ENCODE measurements around the gene RP2. TPM values are rescaled to one million over a fixed set of nuclear protein-coding genes. Genes with fewer than 3 reads are reported as not detected.

RP2 gene
- total and polyA plus RNA-seq, 9 of the 15 experiments (the other 6 are each of a cell fraction or from before 2014, with no cell fraction given), result 2.0 to 6.9 (median 3.5) TPM

- Histone ChIP-seq H3K27me3 (ENCODE audit: control insufficient read depth in 2 of 2, insufficient read depth in 2 of 2, low read length in 2 of 2) (peaks cover 0 to 5% of the 10 kb centered on the region in 2 experiments; a peak in 1 of 5 replicates), H2AFZ (ENCODE audit: low read depth, low read length) (no peak overlapping the region), H3K9me1 (ENCODE audit: control insufficient read depth, insufficient read depth, low read length) (no peaks in the 10 kb centered on the region), H3K27ac (ENCODE audit: extremely low read depth, low read depth, low read length) (no peak overlapping the region), H3K4me3 (no peak overlapping the region), H3K36me3 (ENCODE audit: control insufficient read depth, insufficient read depth, low read length) (no peaks in the 10 kb centered on the region), H3K9ac (ENCODE audit: insufficient read depth in 1 of 2, low read depth in 2 of 2, low read length in 2 of 2) (no peak overlapping the region), H3K79me2 (ENCODE audit: control insufficient read depth, insufficient read depth, low read length) (no peaks in the 10 kb centered on the region), H3K4me1 (replicated peaks in 1 of 2; ENCODE audit: control insufficient read depth in 2 of 2, insufficient read depth in 2 of 2, low read length in 2 of 2) (no peaks in the 10 kb centered on the region), H4K20me1 (replicated peaks; ENCODE audit: control insufficient read depth, insufficient read depth, low read length) (no peaks in the 10 kb centered on the region), H3K4me2 (ENCODE audit: insufficient read depth, low read length) (no peak overlapping the region), H3K9me3 (replicated peaks; ENCODE audit: control insufficient read depth, insufficient read depth, low read depth, low read length) (no peaks in the 10 kb centered on the region)
- FAIRE-seq (no peak), DNase-seq (ENCODE audit: extremely low read depth in 1 of 4, low spot score in 3 of 4) (no peak), ATAC-seq (no peak)
- ChIA-PET POLR2A (no interaction called here), CTCF (ENCODE audit: low intra/inter-chr PET ratio) (no interaction called here)
- BruUV-seq (replicated peaks), result no TSS peak
- WGBS (ENCODE audit: insufficient coverage, low coverage, missing lambda C conversion rate), result 7% methylated on average over 7 of the region's 7 CpGs
- intact Hi-C loops (cut with micrococcal nuclease) (no loop called here), in situ Hi-C loops (cut with MboI) (no loop called here)
- TF ChIP-seq ZNF280B (CRISPR knock-in tag; IDR thresholded peaks at IDR 0.05) (no peak), RCOR1 (IDR thresholded peaks at IDR 0.05; ENCODE audit: borderline replicate concordance in 1 of 2, low read depth in 2 of 2, low read length in 2 of 2) (no peak), MAFG (tag; conservative IDR thresholded peaks at IDR 0.05) (peak; percentile 11; the same call in 1 of the 2 replicates)
Observed at GRCh38 chrX:46814966-46815365, 21.9 kb upstream of the RP2 start.

GRCh38 chrX:46819136-46819535, 17.7 kb upstream of the RP2 start:
- Histone ChIP-seq H3K9me3 (replicated peaks; ENCODE audit: control insufficient read depth, insufficient read depth, low read depth, low read length) (no peaks in the 10 kb centered on the region), H3K4me2 (ENCODE audit: insufficient read depth, low read length) (no peak overlapping the region), H3K27ac (ENCODE audit: extremely low read depth, low read depth, low read length) (no peak overlapping the region), H3K79me2 (ENCODE audit: control insufficient read depth, insufficient read depth, low read length) (no peaks in the 10 kb centered on the region), H3K9ac (ENCODE audit: insufficient read depth in 1 of 2, low read depth in 2 of 2, low read length in 2 of 2) (no peak overlapping the region), H4K20me1 (replicated peaks; ENCODE audit: control insufficient read depth, insufficient read depth, low read length) (no peaks in the 10 kb centered on the region), H3K4me3 (no peak overlapping the region), H3K4me1 (replicated peaks in 1 of 2; ENCODE audit: control insufficient read depth in 2 of 2, insufficient read depth in 2 of 2, low read length in 2 of 2) (no peaks in the 10 kb centered on the region), H2AFZ (ENCODE audit: low read depth, low read length) (no peak overlapping the region), H3K27me3 (ENCODE audit: control insufficient read depth in 2 of 2, insufficient read depth in 2 of 2, low read length in 2 of 2) (peaks cover 0 to 5% of the 10 kb centered on the region in 2 experiments; a peak in 1 of 5 replicates), H3K36me3 (ENCODE audit: control insufficient read depth, insufficient read depth, low read length) (no peaks in the 10 kb centered on the region), H3K9me1 (ENCODE audit: control insufficient read depth, insufficient read depth, low read length) (no peaks in the 10 kb centered on the region)
- no peak for ATAC-seq
- no peak for DNase-seq (ENCODE audit: extremely low read depth in 1 of 4, low spot score in 3 of 4)
- FAIRE-seq, result no peak
- ChIA-PET POLR2A (no interaction called here), CTCF (ENCODE audit: low intra/inter-chr PET ratio) (no interaction called here)
- no TSS peak for BruUV-seq (replicated peaks)
- 5% methylated on average over 4 of the region's 5 CpGs for WGBS (ENCODE audit: insufficient coverage, low coverage, missing lambda C conversion rate)
- in situ Hi-C loops (cut with MboI), result no loop called here
- intact Hi-C loops (cut with micrococcal nuclease), result no loop called here
- TF ChIP-seq, protein P1, sequence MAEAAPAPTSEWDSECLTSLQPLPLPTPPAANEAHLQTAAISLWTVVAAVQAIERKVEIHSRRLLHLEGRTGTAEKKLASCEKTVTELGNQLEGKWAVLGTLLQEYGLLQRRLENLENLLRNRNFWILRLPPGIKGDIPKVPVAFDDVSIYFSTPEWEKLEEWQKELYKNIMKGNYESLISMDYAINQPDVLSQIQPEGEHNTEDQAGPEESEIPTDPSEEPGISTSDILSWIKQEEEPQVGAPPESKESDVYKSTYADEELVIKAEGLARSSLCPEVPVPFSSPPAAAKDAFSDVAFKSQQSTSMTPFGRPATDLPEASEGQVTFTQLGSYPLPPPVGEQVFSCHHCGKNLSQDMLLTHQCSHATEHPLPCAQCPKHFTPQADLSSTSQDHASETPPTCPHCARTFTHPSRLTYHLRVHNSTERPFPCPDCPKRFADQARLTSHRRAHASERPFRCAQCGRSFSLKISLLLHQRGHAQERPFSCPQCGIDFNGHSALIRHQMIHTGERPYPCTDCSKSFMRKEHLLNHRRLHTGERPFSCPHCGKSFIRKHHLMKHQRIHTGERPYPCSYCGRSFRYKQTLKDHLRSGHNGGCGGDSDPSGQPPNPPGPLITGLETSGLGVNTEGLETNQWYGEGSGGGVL (CRISPR knock-in tag; IDR thresholded peaks at IDR 0.05), result no peak
- TF ChIP-seq FOXK2 (conservative IDR thresholded peaks at IDR 0.05 in 1 of 2, IDR thresholded peaks at IDR 0.05 in 1 of 2; ENCODE audit: low read depth in 2 of 2) (no peak), RAD51 (IDR thresholded peaks at IDR 0.05; ENCODE audit: borderline replicate concordance, low read depth) (no peak), BCL6 (CRISPR knock-in tag; IDR thresholded peaks at IDR 0.05) (no peak), HOXB6 (CRISPR knock-in tag; IDR thresholded peaks at IDR 0.05; ENCODE audit: borderline replicate concordance) (no peak), CBFA2T2 (conservative IDR thresholded peaks at IDR 0.05) (no peak), CCNT2 (IDR thresholded peaks at IDR 0.05; ENCODE audit: borderline replicate concordance, extremely low read depth, insufficient read length, low read depth, low read length) (no peak)
- TF ChIP-seq, protein P2, sequence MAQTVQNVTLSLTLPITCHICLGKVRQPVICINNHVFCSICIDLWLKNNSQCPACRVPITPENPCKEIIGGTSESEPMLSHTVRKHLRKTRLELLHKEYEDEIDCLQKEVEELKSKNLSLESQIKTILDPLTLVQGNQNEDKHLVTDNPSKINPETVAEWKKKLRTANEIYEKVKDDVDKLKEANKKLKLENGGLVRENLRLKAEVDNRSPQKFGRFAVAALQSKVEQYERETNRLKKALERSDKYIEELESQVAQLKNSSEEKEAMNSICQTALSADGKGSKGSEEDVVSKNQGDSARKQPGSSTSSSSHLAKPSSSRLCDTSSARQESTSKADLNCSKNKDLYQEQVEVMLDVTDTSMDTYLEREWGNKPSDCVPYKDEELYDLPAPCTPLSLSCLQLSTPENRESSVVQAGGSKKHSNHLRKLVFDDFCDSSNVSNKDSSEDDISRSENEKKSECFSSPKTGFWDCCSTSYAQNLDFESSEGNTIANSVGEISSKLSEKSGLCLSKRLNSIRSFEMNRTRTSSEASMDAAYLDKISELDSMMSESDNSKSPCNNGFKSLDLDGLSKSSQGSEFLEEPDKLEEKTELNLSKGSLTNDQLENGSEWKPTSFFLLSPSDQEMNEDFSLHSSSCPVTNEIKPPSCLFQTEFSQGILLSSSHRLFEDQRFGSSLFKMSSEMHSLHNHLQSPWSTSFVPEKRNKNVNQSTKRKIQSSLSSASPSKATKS (CRISPR knock-in tag; IDR thresholded peaks at IDR 0.05), result no peak

All from K562 (cell line).